Posterior cingulate gyrus (tissue), 11 donors: ENCODE measurements around the gene NELFCD.

Experiments
- DNase-seq, 10 donors: peaks; one replicate each; pipeline versions ENCODE4 v3.0.0 to v3.0.0-alpha.2; 2020 to 2021; ENCODE audit warnings: mixed read lengths in 3 of 10
- intact Hi-C: fragments of 100-400 bp; cut with DNase I; formaldehyde crosslinking; loops from one replicate; pipeline ENCODE4 v1.15.1; 2023

Gene NELFCD

DNA sequence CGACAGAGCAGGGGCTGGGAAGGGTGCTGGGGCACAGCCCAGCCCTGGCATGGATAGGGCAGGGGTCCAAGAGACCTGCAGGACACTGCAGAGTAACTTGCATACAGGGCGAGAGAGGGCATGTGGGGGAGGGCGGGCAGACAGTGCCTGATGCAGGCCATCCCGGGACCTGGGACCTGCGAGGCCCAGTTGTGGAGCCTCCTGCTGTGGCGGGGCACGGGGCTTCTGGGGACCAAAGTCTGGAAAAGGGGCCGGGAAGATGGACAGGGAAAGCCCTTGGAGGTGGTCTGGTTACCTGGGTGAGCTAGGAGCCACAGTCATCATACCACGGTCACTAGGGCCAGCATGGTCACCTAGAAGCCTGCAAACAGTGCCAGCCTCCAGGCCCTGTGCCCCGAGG lies 37.8 kb downstream of the NELFCD start:
- DNase-seq = peak in 2 of 10 donors; percentile 55 to 64

DNA sequence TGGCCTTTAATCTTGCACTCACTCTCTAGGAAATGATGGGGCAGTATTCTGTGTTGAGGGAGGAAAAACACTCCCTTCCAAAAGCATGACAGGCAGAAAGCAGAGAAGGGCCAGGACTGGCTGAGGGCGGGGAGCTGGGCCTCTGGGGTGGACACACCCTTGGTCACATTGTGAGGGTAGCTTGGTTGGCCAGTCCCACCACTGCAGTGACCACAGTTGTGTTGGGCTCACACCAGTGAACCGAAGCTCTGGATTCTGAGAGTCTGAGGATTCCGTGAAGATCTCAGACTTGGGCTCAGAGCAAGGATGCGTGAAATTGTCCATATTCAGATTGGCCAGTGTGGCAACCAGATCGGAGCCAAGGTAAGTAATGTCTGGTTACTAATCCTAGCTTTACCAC lies 38.2 kb downstream of the NELFCD start, which contains the start of gene TUBB1:
TSS of gene TUBB1 (plus strand) at position 213 of the 400 bp plus-strand sequence. CDS start at position 307, 94 bp downstream.
- DNase-seq = peak in 2 of 10 donors; percentile 47 to 69
- intact Hi-C loops = no loop called here

More for the DNA sequence above, 37.8 kb downstream of the NELFCD start:
- intact Hi-C loops = no loop called here

DNA sequence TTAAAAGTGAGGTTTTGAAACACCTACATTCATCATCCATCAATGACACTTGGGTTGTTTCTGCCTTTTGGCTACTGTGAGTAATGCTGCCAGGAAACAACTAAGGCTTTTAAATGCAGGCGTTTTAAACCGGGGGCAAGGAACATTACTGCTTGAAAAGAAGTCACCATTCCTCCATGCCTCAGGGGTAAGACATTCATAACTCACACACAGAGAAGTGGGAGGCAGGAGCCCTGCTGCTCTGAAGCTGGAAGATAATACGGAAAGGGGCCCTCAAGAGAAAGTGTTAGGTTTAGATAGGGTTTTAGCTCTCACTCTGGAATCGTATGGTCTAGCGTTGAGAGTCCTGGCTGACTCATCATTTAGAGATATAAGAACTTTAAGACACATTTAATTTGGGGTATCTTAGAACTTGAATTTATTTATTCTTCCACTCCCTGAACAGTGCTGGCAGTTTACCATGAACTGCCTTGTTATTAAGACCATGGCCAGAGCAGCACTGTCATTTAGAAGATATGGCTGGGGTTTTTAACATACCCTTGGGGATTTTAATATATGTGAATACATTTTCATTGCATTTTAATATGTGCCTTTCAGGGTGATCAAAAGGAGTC lies 40.0 kb downstream of the NELFCD start:
- intact Hi-C loops = no loop called here
- no peak for DNase-seq

DNA sequence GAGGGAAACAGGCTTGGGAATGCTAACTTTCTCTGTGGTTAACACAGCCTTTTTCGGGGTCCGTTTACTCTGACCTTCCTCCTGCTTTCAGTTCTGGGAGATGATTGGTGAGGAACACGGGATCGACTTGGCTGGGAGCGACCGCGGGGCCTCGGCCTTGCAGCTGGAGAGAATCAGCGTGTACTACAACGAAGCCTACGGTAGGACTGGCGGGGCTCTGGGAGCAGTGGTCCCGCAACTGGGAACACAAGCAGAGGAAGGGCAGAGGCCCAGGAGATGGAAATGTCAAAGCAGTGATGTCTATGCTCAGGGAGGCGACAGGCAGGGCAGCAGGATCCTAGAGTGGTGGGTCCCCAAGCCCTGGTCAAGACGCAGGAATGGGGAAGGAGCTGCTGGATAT lies 41.7 kb downstream of the NELFCD start:
- peak in 1 of 10 donors; percentile 57 for DNase-seq
- intact Hi-C loops = no loop called here

DNA sequence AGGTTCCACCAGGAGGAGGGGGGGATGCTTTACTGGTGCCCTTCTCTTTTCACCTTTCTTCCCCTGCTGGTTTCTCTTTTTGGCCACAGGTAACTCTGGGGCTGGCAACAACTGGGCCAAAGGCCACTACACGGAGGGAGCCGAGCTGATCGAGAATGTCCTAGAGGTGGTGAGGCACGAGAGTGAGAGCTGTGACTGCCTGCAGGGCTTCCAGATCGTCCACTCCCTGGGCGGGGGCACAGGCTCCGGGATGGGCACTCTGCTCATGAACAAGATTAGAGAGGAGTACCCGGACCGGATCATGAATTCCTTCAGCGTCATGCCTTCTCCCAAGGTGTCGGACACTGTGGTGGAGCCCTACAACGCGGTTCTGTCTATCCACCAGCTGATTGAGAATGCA lies 42.6 kb downstream of the NELFCD start:
- DNase-seq = peak in 1 of 10 donors; percentile 51
- intact Hi-C loops = no loop called here

DNA sequence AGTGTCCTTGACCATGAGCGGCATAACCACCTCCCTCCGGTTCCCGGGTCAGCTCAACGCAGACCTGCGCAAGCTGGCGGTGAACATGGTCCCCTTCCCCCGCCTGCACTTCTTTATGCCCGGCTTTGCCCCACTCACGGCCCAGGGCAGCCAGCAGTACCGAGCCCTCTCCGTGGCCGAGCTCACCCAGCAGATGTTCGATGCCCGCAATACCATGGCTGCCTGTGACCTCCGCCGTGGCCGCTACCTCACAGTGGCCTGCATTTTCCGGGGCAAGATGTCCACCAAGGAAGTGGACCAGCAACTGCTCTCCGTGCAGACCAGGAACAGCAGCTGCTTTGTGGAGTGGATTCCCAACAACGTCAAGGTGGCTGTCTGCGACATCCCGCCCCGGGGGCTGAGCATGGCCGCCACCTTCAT lies 43.1 kb downstream of the NELFCD start:
- intact Hi-C loops = no loop called here
- peak in 1 of 10 donors; percentile 76 for DNase-seq

DNA sequence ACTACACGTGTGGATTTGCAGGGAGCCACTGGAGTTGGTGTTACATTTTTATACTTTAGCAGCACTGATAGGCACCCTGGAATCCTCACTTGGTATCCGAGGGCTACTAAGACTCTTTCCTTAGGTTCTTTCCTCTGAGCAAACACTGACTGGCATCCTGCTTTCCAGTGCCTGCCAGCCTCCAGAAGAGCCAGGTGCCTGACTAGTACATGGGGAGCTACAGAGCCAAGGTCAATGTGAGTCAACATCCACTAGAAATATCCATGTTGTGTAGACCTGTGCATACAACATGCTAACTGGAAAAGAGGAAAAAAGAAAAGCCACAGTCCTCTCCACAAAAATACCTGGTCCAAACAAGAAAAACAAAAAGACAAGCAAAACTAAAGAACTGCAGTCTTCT lies 44.0 kb downstream of the NELFCD start:
- DNase-seq = no peak
- intact Hi-C loops = no loop called here

DNA sequence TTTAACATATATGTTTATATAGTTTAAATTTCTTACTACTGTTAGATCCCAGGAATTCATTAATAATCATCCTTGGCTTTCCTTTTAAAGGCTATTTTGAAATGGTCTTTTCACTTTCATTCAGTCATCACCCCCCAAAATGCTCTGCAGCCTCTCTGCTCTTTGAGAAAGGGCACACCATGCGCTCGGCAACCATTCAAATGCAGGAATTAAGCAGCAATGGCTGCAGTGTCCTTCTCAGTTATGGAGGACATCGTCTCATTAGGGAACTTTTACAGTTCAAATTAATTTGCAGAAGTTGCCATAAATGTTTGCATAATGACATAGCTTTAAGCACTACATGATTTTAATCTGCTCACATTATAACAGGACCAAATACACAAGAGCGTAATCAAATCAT lies 44.5 kb downstream of the NELFCD start:
- no peak for DNase-seq
- intact Hi-C loops = no loop called here

DNA sequence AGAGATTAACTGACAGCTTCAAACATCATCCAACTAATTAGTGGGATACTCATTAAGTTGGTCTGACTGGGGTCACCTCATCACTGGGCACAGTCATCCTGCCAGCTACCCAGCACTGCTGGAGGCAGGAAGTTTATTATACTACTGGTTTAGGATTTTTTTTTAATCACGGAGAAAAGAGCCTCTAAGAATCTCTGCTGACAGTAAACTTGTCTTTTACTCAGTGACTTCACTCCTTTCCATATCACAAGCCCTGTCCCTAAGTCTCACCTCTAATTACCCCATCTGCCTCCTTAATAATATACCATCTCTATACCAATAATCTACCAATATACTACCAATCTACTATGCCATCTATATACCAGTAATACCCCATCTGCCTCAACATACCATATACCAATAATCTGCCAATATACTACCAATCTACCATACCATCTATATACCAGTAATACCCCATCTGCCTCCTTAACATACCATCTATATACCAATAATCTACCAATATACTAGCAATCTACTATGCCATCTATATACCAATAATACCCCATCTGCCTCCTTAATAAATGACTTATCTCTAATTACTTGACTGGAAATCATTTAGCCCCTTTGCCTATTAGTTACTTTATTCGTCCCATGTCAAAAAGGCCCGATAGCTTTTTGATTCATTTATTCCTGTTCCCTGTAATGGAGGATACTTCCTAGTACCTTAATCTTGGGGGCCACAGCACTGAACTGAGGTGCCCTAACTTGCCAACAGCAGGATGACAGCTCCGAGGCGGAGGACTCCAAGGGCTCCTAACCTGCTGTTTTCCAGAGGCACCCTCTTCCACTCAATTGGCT lies 46.1 kb downstream of the NELFCD start:
- intact Hi-C loops = no loop called here
- peak in 1 of 10 donors; percentile 55 for DNase-seq

DNA sequence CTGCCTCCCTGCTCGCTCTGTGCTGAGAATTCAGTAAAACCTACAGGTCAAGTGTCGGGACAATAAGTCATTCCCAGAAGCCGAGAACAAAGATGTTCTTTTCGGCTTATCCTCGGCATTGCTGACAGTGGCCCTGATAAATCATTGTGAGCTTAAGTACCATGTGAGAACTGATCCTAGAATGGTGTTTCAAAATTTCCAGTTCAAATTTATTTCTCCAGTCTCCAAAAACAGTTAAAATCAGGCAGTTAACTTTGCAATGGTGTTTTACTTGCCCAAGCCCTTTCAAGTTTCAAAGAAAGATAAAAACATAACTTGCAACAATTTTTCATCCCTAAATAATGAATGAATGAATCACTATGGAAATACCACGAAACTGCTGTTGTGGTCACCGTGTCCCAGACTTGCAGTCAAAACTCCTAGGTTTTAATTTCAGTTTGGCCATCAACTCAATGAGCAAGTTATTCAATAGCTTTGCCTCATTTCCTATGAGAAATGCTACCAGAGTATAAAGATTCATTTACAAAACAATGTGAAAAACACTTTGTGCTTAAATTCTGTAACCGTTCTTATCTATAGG lies 46.8 kb downstream of the NELFCD start:
- no peak for DNase-seq
- intact Hi-C loops = no loop called here

DNA sequence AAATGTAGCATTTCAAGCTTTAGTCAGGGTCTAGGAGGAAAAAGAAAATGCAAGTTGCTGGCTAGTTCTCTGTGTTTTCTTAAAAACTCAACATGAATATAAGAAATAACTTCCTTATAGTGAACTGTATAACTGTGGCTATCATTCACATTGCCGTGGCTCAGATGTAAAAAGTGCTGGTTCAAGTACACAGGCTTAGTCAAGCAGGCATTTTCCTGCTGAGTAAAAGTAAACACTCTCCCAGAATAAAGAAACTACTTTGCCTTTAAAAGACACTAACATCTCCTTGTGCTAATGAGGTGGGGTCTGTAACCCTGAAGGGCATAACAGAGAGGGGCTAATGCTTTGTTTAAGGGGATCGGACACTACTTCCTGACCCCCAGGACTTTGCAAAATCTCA lies 47.8 kb downstream of the NELFCD start:
- intact Hi-C loops = no loop called here
- no peak for DNase-seq

DNA sequence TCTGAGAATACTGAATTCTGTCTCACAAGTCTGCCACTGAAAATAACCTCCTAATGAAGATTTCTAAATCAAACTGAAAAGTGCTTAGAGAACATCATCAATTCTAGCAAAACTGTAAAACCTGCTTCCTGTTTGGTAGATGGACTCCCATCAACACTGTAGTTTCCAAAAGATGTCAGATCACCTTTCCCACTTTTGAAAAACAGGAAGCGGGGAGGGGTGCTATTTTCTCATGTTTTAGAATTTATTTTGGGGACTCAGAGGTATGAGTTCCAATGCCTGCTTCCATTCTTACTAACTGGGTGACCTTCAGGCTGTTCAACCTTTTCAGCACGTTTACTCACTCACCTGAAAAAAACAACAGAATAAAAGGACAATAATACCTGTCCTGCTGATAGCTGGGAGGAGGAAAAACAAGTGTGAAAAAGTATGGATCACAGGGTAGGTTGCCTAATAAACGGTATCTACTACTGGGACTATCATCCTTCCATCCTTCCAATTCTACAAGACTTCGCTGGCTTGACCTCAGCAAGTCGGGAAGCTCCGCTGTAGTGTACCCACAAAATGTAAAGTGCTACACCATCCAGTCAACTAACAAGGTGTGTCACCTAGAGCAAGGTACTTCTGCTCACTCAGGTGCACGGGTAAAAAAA lies 50.0 kb downstream of the NELFCD start:
- intact Hi-C loops = loop anchor here (5.0 kb wide), 1 partner anchor 49 kb away; the partner anchor contains the start of gene NELFCD

DNA sequence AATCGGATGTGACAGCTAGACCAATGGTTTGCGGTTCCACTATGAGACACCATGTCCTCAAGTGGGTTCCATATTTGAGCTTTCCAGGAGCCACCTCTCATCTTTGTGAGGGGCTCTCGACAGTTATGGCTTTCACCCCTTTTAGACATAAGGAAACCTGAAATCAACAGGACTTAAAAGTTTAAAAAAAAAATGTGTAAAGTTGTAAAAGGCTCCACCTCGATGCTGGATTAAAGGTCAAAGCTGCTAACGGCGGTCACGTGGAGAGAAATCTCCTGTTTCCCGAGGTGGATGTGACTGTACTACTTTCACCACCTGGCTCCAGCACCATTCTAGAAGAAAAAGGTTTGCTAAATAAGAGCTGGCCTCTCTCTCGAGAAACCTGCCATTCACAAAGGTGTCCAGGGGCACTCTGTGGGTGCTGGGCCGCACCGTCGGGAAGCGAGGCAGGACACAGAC lies 50.5 kb downstream of the NELFCD start:
- intact Hi-C loops = loop anchor here (1.0 to 5.0 kb wide), 2 partner anchors 11 to 49 kb away; partner anchors contain the start of genes NELFCD and PRELID3B
- DNase-seq = no peak

More for the DNA sequence above, 50.0 kb downstream of the NELFCD start:
- no peak for DNase-seq

DNA sequence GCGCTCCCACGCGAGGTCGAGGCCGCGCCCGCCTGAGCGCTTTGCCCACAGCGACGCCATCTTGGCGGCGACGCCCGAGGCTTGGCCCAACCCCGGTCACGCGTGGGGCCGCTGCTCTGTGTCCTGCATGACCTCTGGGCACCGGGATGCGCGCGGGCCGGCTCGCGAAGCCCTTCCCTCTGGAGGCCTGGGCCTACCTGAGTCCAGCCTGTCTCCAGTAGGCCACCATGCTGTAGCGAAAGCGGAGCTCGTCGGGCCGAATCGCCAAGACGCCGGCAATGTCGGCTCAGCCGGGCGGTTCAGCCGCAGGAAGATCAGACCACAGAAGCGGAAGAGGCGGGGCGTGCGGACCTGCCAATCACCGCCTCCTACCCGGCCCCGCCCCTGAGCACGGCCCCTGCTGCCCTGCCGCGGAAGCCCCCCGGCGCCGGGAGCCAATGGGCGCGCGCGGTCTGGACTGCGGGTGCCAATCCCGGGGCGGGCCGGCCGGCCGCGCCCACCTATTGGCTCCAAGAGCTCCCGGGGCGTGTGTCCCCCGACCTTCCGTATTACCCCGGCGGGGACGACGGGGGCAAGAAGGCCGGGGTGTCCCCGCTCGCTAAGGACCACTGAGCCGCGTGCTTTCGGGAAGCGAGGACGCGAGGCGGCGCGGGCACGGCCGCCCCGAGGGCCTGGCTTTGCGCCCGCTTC lies 51.1 kb downstream of the NELFCD start, which contains the start of gene ATP5F1E:
TSS of gene ATP5F1E (minus strand) at position 313 of the 690 bp plus-strand sequence. CDS start at position 229, 84 bp downstream.
- intact Hi-C loops = loop anchor here (1.0 to 5.0 kb wide), 2 partner anchors 10 to 50 kb away; partner anchors contain the start of genes NELFCD and PRELID3B
- peak; percentile 91 to 100 (median 96) for DNase-seq

DNA sequence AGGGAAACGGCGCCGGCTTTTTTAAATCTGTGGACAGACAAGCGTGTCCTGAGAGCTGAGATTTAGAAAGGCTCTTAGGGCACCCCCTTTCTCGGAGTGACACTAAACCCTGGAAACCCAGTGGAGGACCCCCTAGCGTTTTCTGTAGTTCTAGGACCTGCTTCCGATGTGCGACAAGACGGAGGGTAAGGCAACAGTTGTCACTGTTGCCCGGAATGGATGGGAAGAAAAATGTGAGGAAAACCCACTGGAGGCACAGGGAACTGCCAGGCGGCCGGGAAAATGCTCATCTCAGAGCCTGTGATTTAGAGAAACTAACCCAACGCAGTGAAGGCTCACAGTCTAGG lies 51.6 kb downstream of the NELFCD start:
- intact Hi-C loops = loop anchor here (1.0 to 5.0 kb wide), 2 partner anchors 10 to 50 kb away; partner anchors contain the start of genes NELFCD and PRELID3B
- peak in 1 of 10 donors; percentile 64 for DNase-seq

DNA sequence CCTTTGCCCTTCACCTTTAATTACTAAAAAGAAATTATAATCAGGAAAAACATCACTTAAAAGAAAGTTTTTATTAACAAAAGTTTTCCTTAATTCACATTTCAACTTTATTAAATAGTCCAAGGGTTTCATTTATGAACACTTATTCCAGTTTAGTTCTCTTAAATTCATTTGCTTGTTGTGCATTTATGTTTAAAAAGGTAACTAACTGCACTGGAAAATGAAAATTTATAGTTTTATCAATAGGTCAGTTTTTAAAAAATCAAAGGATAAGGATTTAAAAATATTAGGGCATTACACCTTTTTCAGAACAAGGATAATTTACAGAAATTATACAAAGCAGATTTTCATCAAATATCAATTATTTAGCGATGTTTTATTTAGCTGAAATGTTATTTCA lies 52.0 kb downstream of the NELFCD start:
- no peak for DNase-seq
- intact Hi-C loops = loop anchor here (5.0 kb wide), 1 partner anchor 51 kb away; the partner anchor contains the start of gene NELFCD

DNA sequence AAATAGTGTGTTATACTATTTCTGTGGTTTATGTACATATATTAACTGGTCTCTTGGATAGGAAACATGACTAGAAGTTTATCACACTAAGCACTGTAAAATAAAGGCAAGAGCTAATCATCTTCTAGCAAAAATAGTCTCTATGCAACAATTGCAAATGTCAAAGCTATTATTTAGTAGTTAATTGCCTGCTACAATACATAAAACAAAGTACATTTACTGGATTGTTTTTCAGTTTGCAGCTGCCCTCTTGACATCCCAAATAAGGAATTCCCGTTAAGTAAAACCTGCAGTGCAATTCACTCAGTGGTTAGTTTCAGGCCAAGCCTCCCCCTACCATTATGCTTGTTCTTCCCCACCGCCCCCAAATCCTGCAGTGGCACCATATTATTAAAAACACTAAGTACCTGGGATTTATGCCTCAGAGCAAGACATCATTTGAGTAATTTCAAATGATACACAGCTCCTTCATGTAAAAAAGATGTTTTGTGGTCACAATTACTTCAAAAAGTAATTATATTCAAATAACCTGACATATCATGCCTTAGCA lies 52.6 kb downstream of the NELFCD start:
- intact Hi-C loops = loop anchor here (5.0 kb wide), 1 partner anchor 51 kb away; the partner anchor contains the start of gene NELFCD
- DNase-seq = no peak

DNA sequence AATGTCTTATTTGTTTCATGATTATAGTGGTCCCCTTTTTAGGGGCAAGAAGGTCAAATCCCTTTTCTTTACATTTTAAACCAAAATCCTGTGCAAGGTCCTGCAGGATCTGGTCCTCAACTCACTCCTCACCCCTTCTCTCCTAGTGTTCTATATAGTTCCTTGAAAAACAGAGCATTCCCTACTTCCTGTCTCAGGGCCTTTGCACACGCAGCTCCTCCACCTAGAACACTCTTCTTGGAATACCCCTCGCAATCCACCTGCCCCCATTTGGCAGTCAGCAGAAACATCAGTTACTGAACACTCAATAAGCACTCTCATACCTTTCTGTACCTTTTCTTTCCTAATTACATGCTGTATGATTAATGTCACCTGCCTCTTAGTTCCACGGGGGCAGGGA lies 54.3 kb downstream of the NELFCD start:
- DNase-seq = no peak
- intact Hi-C loops = no loop called here

DNA sequence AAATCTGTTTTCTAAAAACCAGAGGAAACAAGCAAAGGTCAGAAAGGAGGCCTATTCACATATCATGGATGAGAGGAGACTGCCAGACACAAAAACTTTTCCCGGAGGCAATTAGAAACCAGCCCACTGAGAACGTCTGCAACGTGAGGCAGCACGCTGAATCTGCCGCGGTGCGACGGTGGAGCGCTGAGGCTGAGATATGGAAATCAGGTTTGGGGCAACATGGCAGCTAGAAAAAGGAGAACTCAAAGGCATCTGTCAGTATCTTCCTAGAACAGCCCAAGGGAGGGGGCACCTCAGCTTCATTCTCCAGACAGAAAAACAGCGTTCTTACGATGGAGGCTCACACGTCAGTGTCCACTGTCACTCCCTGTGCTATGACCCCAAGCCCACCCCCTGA lies 56.3 kb downstream of the NELFCD start:
- DNase-seq = no peak
- intact Hi-C loops = no loop called here
